Measurements from ENCODE around the gene SACS.

SACS gene, protein sequence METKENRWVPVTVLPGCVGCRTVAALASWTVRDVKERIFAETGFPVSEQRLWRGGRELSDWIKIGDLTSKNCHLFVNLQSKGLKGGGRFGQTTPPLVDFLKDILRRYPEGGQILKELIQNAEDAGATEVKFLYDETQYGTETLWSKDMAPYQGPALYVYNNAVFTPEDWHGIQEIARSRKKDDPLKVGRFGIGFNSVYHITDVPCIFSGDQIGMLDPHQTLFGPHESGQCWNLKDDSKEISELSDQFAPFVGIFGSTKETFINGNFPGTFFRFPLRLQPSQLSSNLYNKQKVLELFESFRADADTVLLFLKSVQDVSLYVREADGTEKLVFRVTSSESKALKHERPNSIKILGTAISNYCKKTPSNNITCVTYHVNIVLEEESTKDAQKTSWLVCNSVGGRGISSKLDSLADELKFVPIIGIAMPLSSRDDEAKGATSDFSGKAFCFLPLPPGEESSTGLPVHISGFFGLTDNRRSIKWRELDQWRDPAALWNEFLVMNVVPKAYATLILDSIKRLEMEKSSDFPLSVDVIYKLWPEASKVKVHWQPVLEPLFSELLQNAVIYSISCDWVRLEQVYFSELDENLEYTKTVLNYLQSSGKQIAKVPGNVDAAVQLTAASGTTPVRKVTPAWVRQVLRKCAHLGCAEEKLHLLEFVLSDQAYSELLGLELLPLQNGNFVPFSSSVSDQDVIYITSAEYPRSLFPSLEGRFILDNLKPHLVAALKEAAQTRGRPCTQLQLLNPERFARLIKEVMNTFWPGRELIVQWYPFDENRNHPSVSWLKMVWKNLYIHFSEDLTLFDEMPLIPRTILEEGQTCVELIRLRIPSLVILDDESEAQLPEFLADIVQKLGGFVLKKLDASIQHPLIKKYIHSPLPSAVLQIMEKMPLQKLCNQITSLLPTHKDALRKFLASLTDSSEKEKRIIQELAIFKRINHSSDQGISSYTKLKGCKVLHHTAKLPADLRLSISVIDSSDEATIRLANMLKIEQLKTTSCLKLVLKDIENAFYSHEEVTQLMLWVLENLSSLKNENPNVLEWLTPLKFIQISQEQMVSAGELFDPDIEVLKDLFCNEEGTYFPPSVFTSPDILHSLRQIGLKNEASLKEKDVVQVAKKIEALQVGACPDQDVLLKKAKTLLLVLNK (N-terminal part only)

DNA sequence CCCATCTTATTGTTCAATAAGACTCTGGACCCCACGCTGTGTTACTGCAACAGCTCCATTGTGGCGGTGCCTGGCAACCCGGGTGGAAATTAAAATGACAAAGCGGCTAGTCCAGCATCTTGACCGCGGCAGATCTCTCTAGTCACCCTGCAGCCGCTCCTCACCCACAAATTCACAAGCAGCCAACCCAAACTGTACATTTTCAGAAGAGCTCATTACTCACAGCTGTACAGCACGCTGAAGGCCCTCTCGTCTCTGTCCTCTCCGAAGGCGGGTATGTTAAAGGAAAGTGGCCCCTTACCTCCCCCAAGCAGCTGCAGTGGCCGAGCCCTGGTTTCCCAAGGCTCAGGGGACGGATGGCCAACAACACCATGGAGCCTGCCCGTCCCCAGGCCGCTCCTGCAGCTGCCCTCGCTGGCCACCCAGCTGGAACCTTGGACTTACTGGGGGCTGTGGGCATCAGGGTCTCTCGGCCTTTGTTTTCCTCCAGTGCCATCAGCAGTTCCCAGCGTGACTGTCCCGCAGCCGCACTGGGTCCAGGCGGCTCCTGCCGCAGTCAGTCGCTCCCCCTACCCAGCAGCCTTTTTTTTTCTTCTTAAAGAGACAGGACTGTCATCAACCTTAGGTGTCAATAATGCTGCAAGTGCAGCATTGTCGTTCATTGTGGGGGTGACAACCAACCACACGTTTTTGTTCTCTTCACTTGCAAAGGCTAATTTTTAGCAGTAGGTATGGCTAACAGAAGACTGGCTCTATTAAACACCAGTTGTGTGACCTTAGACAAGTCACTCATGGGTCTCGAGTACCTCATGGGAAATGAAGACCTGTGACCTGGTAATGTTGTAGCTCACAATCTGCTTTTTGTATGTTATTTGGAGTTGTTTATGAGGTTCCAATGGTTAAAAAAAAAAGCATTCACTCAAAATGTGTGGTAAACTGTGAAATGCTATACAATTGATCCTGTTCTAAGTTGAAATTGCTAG, at the start of gene SACS:
Gene SACS (minus strand): TSS at position 532 of the 983 bp plus-strand sequence. CDS start 22,463 bp downstream, outside the sequence.
- DNase-seq, result no peak

DNA sequence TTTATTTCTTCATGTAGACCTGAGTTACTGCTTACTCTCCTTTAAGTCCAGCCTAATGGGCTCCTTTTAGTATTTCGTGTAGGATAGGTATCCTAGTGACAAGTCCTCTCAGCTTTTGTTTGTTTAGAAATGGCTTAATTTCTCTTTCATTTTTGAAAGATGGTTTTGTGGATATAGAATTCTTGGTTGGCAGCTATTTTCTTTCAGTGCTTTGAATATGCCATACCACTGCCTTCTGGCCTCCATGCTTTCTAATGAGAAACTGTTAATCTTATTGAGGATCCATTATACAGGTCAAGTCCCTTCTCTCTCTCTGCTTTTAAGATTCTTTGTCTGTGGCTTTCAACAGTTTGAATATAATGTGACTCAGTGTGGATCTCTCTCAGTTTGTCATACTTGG, 46.8 kb upstream of the SACS start:
- DNase-seq, result no peak

DNA sequence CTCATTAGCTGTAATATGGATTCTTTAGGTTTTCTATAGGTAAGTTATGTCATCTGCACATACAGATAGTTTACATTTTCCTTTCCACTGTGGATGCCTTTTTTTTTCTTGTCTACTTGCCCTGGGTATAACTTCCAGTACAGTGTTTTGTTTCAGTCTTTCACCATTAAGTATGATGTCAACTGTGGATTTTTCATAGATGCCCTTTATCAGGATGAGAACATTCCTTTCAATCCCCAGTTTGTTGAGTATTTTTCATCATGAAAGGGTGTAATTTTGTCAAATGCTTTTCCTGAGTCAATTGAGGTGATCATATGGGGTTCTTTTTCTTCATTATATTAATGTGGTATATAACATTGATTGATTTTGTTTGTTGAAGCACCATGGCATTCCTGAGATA, 43.6 kb upstream of the SACS start:
- DNase-seq, result no peak

DNA sequence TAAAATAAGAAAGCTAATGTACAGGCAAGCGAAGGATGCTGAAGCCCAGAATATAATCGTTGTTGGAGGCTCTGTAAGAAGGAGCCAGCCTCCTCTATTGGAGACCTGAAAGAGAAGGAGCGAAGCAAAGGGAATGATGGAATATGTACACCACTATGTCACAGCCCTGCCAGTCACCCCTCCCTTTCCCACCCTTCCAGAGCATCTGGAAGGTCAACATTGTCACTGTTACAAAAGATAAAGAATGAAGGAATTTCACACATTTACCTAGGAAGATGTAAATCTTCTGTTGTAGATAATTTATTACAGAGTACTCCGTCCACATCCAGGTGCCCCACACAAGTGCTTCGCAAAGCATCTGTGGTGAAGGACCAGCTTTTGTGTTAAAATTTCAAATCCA, 39.7 kb upstream of the SACS start:
- DNase-seq, result no peak

DNA sequence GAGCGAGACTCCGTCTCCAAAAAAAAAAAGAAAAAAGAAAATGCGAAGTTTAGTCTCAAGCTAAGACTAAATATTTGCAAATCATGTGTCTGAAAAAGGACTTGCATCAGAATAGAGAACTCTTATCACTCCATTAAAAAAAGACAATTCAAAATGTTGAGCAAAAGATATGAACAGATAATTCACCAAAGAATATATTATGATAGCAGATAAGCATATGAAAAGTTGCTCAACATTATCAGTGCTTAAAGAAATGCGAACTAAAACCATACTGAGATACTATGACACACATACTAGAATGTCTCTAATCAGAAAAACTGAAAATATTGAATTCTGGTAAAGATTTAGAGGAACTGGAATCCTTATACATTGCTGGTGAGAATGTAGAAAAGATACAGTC, 38.7 kb upstream of the SACS start:
- no peak for DNase-seq

DNA sequence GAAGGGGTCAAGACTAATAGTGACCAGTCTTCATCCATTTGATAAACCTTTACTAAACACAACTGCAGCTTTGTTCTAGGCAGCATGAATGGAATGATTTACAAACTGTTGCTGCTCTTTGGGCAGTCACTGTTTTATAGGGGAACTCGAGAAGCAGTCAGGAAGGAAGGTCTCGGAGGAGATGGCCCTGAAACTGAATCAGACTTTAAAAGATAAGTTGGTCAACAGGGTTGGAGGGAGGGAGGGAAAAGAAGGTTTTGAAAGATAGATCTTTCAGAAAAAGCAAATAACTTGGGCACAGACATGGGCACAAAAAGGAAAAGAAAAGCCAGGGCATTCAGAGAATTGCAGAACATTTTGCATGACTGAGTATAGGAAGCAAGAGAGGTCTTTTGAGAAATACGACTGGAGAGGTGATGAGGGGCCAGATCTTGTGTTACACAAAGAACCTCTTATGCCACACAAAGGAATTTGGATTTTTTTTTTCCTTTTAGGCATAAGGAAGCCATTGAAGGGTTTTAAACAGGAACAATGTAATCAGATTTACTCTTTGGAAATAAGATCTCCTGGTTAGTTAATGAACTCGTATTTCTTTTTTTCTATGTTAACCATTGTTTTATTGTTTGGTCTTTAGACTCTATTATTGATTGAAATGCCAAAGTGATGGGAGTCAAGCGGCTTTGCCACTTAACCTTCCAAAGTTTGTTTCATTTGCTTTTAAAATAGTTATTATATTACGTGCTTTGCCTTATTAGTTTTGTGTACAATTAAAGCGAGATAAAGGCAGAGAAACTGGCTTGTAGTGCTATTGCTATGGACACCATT, 37.5 kb upstream of the SACS start:
- DNase-seq, result no peak

DNA sequence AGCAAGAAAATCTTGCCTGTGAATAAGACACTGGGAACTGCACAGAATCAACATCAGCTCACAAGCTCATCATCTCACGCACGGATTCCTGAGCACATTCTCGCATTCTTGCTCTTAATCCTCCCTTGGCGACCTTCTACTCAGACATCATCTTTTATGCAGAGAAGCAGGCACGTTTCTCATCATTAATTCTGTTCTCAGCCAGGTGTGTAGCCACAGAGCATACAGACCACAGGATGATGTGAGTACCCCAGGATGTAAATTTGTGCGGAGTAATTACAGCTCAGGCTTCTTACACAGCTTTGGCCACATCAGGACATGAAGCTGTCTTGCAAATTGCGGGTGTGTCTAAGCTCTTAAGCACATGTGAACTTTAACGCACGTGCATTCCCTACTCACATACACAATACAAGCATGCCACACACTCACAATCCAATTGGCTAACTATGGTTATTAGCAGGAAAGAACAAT, 36.5 kb upstream of the SACS start:
- no peak for DNase-seq

DNA sequence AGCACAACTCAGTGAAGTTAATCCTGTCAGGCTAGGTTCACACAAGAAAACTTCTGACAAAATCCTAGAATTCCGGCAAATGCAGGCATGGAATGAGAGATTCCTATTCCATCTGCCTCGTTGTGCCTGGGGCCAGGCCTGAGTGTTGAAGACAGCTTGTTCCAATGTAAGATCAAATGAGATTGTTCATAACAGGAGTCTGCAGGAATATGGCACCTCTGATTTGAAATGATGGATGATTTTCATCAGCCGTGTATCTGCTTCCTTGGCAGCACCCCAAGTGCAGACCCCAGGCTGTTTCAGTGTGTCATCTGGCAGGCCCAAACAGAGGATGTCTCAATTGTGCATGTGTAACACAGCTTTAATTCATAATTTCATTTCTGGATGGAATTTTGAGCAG, 35.3 kb upstream of the SACS start:
- DNase-seq, result no peak

DNA sequence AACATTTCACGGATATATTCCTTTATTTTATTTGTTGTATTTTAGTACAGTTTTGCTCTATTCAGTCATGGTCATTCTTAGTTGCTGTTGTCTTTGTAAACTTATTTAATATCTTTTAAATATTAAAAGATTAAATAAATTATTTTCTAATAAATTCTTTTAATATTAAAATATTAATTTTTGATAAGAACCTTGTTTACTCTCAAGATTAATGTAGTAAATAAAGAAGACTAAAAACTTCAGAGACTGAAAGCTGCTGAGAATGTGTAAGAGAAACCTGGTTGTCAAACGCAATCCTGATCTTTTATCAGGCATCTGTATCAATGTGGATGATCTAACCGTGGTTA, 34.4 kb upstream of the SACS start:
- no peak for DNase-seq

DNA sequence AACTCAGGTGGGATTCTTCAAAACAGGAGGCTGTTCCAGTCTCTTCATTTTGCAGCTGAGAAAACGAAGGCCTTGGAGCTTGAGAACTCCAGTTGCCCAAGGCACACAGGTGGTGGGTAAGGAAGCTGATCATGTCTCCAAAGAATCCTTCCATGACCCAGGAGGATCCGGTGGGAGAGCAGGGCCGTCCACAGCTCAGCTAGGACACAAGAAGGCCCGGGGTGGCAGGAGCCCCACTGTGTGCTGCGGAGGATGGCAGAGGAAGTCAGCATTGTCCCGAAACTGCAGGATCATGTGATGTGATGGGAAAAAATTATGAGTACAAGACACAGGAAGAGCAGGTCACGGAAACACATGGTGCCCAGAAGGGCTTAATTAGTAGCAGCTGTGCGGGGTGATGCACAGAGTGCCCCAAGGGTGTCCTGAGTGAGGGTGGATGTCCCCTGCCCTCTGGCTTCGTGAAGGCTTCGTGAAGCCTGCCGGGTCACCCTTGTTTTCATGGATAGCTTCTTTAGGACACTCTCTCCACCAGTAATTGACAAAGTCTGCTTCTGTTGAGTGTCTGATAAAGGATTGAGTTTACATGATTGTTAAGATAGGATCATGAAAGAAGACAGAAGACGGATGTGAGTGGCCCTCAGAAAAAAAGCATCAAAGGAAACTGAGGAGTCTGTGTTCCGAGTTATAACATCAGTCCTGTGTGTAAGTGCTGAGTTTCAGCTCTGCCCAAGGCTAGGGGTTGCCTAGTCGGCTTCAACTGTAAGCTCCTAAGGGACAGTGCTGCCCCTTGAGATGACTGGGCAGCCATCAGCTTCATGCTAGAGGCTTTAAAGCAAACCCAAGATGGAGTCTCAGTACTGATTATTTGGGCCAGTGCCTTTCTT, 33.8 kb upstream of the SACS start:
- DNase-seq, result no peak

DNA sequence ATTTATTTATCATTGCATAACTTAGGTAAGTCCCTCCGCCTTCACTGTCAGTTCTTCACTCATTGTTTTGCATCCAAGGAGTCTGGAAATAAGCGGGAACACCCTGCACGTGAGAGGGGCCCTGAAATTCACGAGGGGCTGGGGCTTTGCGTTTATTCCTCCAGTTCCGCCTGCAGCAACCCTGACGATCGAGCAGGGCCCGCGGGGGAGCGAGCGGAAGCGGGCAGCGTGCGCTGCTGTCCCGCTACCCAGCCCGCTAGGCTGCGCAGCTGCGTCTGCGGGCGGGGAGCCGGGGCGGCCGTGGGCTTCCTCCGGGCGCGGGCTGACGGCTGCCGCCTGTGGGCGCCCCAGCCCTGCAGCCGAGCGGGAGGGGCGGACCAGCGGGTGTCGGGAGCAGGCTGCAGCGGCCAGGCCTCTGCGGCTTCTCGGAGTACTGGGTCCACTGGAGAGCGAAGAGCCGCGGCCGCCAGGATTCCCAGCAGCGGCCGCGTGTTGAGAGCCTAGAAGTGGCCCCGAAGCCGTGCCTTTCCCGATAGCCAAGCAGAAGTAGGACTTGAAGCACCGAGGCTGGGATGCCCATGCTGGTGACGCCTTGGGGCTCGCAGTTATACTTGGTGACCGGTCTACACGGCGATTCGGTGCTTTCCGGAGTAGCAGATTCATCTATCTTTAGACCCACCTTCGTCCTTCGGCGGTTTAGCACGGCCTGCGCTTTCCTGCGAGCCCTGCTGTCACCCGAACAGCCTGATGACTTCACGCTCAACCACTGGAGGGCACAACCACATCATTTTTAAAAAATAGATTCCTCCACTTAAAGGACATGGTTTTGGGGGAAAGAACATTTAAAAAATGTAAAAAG, 32.9 kb upstream of the SACS start:
- peak; percentile 87 for DNase-seq

DNA sequence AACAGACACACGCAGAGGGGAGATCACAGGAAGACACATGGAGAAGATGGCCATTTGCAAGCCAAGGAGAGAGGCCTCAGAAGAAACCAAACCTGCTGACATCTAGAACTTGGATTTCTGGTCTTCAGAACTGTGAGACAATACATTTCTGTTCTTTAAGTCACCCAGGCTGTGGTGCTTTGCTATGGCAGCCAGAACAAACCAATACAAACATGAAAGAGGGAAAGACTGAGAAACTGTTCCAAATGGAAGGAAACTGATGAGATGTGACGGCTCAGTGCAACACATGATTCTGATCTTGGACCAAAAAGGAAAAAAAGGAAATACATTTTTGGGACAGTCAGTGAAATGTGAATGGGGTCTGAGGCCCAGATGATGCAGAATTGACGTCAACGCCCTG, 30.2 kb upstream of the SACS start:
- DNase-seq, result no peak

DNA sequence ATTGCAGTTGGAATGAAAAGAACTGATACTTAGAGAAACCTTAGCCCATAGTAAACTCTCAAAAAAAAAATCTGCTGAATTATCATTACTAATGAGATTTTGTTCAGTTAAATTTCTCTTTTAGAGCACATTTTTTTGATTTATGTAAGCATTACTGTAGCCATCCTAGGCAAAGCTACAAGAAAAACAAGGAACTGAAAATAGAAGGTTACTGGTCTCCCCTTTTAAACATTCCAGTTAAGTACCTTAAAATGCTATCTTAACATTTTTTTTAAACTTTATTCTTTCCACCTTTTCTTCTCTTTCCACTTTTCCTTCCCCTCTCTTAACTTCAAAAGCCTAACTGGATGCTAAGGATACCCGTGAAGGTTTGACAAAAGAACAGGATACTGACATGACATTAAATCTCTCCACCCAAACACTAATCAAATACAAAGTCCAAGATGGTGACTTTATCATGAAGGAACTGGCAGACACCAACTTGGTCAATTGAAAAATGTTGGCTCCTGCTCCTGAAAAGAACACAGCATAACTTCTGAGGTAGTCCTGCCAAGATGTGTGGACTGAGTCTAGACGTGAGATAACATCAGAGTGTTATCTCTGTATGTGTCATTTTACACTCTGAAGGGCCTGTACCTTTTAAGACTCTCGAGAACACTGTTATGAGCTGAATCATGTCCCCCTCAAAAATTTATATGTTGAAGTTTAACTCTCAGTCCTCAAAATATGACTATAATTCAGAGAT, 29.5 kb upstream of the SACS start:
- no peak for DNase-seq

DNA sequence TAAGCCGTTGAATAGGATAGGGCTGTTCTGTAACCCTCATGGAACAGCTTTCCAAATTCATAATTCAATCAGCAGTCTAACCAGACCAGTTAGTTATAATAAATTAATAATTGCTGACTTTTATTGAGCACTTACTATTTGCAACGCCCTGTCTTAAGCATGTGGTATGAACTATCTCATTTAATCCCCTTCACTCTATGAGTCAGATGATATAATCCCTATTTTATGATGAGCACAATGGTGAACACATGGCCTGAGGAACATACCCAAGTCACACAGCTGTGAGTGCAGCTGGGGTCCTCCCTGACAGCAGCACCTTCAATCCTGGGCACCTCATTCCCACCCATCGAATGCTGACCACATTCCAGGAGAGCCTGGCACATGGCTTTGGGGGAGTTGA, 28.0 kb upstream of the SACS start:
- DNase-seq, result no peak

DNA sequence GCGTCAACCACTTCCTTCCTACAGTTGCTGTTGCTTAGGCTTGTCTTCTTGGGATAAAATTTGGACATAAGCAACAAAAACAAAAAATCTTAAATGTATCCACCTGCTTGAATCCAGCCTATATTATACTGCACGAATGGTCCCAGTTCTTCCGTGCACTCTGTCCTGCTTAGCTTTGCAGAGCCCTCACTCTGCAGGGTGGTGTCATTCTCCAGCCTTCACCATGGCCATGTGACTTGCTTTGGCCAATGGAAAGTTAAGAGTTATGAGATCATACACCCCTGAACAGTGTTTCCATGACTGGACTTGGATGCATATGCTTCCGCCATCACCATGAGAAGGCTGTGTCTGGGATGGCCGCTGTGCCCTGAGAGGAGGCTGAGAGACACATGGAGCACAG, 27.4 kb upstream of the SACS start:
- no peak for DNase-seq

DNA sequence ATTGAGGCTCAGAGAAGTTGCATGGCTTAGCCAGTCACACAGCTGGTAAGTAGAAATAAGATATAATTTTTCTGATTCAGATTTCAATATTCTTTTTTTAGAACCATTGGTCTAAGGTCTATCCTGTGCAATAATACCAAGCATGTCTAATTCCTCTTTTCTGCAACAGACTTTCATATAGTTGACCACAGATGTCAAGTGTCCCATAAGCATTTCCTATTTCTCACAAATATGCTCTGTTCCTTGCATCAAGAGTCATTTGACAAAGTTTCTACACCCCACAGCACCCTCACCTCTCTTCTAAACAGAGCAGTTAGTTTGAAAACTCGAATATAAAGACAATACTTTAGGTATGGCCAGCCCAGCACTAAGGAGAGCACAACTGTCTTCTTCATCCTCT, 26.8 kb upstream of the SACS start:
- DNase-seq, result no peak

DNA sequence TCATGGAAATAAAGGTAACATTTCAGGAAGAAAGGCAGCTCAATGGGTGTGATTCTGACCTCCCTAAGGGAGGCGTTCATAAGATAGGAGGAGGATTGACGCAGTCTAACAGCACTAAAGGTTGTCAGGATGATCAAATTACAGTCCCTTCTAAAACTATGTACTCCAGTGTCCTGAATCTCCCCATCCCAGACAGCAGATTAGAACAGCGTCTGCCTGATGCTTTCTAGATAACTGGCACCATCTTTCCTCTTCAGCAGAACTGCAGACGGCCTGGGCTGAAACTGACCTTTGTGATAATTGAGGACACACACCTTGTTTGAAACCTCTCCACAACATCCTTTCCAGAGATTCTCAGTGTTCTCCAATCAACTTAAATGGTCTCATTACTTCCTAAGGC, 25.5 kb upstream of the SACS start:
- DNase-seq, result no peak

DNA sequence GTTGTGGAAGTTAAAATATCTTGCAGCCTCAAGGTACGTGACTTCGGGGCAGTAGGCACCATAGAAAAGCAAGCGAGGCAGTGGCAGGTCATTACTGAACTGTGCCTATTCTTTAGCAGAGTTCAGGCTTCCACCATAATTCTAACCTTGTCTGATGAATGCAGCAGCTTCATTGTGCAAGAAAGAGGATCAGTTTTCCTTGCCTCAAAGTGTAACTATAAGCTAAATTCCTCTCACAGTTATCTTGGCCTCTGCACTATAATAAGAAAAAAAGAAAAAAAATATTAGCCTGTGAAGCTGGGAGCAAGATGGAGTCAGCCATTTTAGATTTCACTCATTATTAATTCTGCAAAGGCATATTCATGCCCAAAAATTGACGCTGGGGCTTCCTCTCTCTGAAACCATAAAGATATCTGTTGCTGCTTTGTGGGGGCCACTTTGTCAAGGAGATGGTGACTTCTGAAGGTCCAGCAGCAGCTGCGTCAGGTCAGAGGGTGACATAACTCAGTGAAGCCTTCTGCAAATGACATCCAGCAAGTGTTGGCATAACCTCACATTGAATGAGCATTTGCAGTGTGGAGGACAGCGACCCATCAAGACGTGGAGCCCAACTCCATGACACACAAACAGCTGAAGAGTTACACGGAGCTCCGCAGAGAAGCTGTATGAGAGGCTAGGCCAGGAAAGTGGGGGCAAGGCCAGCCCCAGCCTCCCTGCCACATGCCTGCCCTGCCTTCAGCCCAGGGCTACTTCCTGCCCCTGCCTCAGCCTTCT, 23.1 kb upstream of the SACS start:
- DNase-seq, result no peak

Data from activated CD8-positive, alpha-beta memory T cell treated with anti-CD3 and anti-CD28 coated beads for 24 hours (primary cell).